NCI-H2081 treated with DMSO at 0.1 percent for 48 hours (cell line): ENCODE measurements around the gene REST.
"Not testable (repeated sequence)": the region's sequence is repeated elsewhere in the genome, so short reads cannot be mapped to it uniquely, and the experiment has no call there.

Source experiments
- DNase-seq: peaks from one replicate; lab custom pipeline; 2025; lab: John Stamatoyannopoulos, UW

REST gene

GRCh38 chr4:56908206-56909085 is 746 bp downstream of the REST start:
- no peak for DNase-seq

GRCh38 chr4:56909086-56909894 is 1.6 kb downstream of the REST start:
- DNase-seq = no peak

- no peak for DNase-seq
Observed at GRCh38 chr4:56910172-56910967, 2.7 kb downstream of the REST start.

- no peak for DNase-seq
Observed at GRCh38 chr4:56914336-56914735, 6.6 kb downstream of the REST start.

- DNase-seq = not testable (repeated sequence)
Observed at GRCh38 chr4:56914977-56915376, 7.3 kb downstream of the REST start.

GRCh38 chr4:56927196-56927595 is 19.5 kb downstream of the REST start:
- DNase-seq = no peak

GRCh38 chr4:56930638-56931037 is 22.9 kb downstream of the REST start:
- DNase-seq = no peak

- no peak for DNase-seq
Observed at GRCh38 chr4:56931924-56932323, 24.2 kb downstream of the REST start.

- DNase-seq = no peak
Observed at GRCh38 chr4:56937262-56937661, 29.6 kb downstream of the REST start.

- DNase-seq = not testable (repeated sequence)
Observed at GRCh38 chr4:56939826-56940225, 32.1 kb downstream of the REST start.

- no peak for DNase-seq
Observed at GRCh38 chr4:56940403-56940802, 32.7 kb downstream of the REST start.

- DNase-seq = no peak
Observed at GRCh38 chr4:56940971-56941370, 33.3 kb downstream of the REST start.

- no peak for DNase-seq
Observed at GRCh38 chr4:56941403-56941802, 33.7 kb downstream of the REST start.

GRCh38 chr4:56953680-56954520 is 46.2 kb downstream of the REST start:
- no peak for DNase-seq

GRCh38 chr4:56958111-56958517 is 50.4 kb downstream of the REST start:
- peak; percentile 17 for DNase-seq

GRCh38 chr4:56959100-56959499 is 51.4 kb downstream of the REST start:
- DNase-seq = peak; percentile 10

- no peak for DNase-seq
Observed at GRCh38 chr4:56961107-56961500, 53.4 kb downstream of the REST start.

GRCh38 chr4:56971383-56971782 is 63.7 kb downstream of the REST start:
- no peak for DNase-seq

- no peak for DNase-seq
Observed at GRCh38 chr4:56972389-56972788, 64.7 kb downstream of the REST start.

- DNase-seq = no peak
Observed at GRCh38 chr4:56972809-56973208, 65.1 kb downstream of the REST start.

- no peak for DNase-seq
Observed at GRCh38 chr4:56973336-56973735, 65.6 kb downstream of the REST start.
